HepG2 (cell line): ENCODE results near the gene ZPR1.

Experiments used
- RFX5 ChIP-seq: IDR thresholded peaks from 2 replicates; pipeline ENCODE4 v1.6.1; 2011; ENCODE audit warnings: low read depth, low read length, improper control_type of control experiment
- SRSF9 ChIP-seq: fragments of 200-400 bp; formaldehyde crosslinking; IDR thresholded peaks from 2 replicates; pipeline ENCODE4 v1.6.1; 2018; ENCODE audit warnings: borderline replicate concordance, mild to moderate bottlenecking, low read depth, low read length; ENCODE audit not compliant: insufficient read depth, poor library complexity, severe bottlenecking
- ZBTB1 ChIP-seq: sonication (generic); formaldehyde crosslinking; IDR thresholded peaks from 2 replicates; pipeline ENCODE4 v1.4.0; 2020; ENCODE audit warnings: missing genetic modification reagents, borderline replicate concordance
- TF ChIP-seq, protein P1 (sequence below), 2 experiments: sonication (generic) in 1 of 2; formaldehyde crosslinking in 1 of 2; IDR thresholded peaks; 2 replicates each; pipeline versions ENCODE4 v1.4.0 to v1.6.1; 2018 to 2020; ENCODE audit warnings: missing genetic modification reagents in 2 of 2, borderline replicate concordance in 1 of 2, low read depth in 1 of 2, mild to moderate bottlenecking in 1 of 2, missing biosample characterization in 1 of 2
- TF ChIP-seq, protein P2 (sequence below): sonication (generic); formaldehyde crosslinking; IDR thresholded peaks from 2 replicates; pipeline ENCODE4 v1.8.0; 2022; ENCODE audit warnings: mild to moderate bottlenecking, missing genetic modification reagents, borderline replicate concordance

- TF ChIP-seq, protein P1, sequence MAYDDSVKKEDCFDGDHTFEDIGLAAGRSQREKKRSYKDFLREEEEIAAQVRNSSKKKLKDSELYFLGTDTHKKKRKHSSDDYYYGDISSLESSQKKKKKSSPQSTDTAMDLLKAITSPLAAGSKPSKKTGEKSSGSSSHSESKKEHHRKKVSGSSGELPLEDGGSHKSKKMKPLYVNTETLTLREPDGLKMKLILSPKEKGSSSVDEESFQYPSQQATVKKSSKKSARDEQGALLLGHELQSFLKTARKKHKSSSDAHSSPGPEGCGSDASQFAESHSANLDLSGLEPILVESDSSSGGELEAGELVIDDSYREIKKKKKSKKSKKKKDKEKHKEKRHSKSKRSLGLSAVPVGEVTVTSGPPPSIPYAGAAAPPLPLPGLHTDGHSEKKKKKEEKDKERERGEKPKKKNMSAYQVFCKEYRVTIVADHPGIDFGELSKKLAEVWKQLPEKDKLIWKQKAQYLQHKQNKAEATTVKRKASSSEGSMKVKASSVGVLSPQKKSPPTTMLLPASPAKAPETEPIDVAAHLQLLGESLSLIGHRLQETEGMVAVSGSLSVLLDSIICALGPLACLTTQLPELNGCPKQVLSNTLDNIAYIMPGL (CRISPR knock-in tag; IDR thresholded peaks at IDR 0.05; ENCODE audit: borderline replicate concordance in 1 of 2, low read depth in 1 of 2) = no peak
- TF ChIP-seq RFX5 (no peak), ZBTB1 (CRISPR knock-in tag) (no peak), SRSF9 (no peak)
- TF ChIP-seq, protein P2, sequence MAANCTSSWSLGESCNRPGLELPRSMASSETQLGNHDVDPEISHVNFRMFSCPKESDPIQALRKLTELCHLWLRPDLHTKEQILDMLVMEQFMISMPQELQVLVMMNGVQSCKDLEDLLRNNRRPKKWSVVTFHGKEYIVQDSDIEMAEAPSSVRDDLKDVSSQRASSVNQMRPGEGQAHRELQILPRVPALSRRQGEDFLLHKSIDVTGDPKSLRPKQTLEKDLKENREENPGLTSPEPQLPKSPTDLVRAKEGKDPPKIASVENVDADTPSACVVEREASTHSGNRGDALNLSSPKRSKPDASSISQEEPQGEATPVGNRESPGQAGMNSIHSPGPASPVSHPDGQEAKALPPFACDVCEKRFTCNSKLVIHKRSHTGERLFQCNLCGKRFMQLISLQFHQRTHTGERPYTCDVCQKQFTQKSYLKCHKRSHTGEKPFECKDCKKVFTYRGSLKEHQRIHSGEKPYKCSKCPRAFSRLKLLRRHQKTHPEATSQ (CRISPR knock-in tag) = no peak
These were observed 57.6 kb downstream of the ZPR1 start for GRCh38 chr11:116730241-116730561.
